GM19025 (cell line): ENCODE results near the gene CYP26B1.
"Not testable (repeated sequence)": the region's sequence is repeated elsewhere in the genome, so short reads cannot be mapped to it uniquely, and the experiment has no call there.

ENCODE experiments used
- ATAC-seq: cut with Tn5 transposase; IDR thresholded peaks from one replicate; pipeline ENCODE4 v1.9.1; 2021; ENCODE audit warnings: mild to moderate bottlenecking, low read depth, moderate library complexity; ENCODE audit not compliant: unreplicated experiment

Gene CYP26B1

GRCh38 chr2:72089028-72089427 lies 58.6 kb downstream of the CYP26B1 start:
- no peak for ATAC-seq

GRCh38 chr2:72086871-72087633 lies 60.6 kb downstream of the CYP26B1 start:
- not testable (repeated sequence) for ATAC-seq

GRCh38 chr2:72085513-72085912 lies 62.1 kb downstream of the CYP26B1 start:
- ATAC-seq: no peak

GRCh38 chr2:72085036-72085435 lies 62.6 kb downstream of the CYP26B1 start:
- ATAC-seq: no peak

- ATAC-seq: no peak
Measured at GRCh38 chr2:72084584-72084976, 63.1 kb downstream of the CYP26B1 start.

- no peak for ATAC-seq
Measured at GRCh38 chr2:72083751-72084583, 63.7 kb downstream of the CYP26B1 start.

GRCh38 chr2:72082887-72083286 lies 64.8 kb downstream of the CYP26B1 start:
- no peak for ATAC-seq

GRCh38 chr2:72082021-72082601 lies 65.6 kb downstream of the CYP26B1 start:
- no peak for ATAC-seq

GRCh38 chr2:72081451-72081850 lies 66.2 kb downstream of the CYP26B1 start:
- ATAC-seq: no peak

- ATAC-seq: no peak
Measured at GRCh38 chr2:72080286-72081145, 67.1 kb downstream of the CYP26B1 start.
